ENCODE measurements around the gene ZNF248. TPM values are rescaled to one million over a fixed set of nuclear protein-coding genes. Genes with fewer than 3 reads are reported as not detected.

ZNF248 gene
- total and polyA plus RNA-seq, 9 of the 15 experiments (the other 6 are each of a cell fraction or from before 2014, with no cell fraction given) = 4.5 to 16.5 (median 10.2) TPM

GRCh38 chr10:37860494-37861190, 3.2 kb upstream of the ZNF248 start:
- H3K27me3 ChIP-seq (ENCODE audit: control insufficient read depth in 2 of 2, insufficient read depth in 2 of 2, low read length in 2 of 2) = no peaks in the 10 kb centered on the region
- no peak overlapping the region; the same call in 1 of the 2 replicates for H2AFZ ChIP-seq (ENCODE audit: low read depth, low read length)
- H3K27ac ChIP-seq (ENCODE audit: extremely low read depth, low read depth, low read length) = peak overlapping the region; percentile 30; the same call in 1 of the 3 replicates
- FAIRE-seq = no peak
- TF ChIP-seq ZNF274 (IDR thresholded peaks at IDR 0.05; ENCODE audit: borderline replicate concordance, low read depth, low read length) (no peak), DDX20 (tag; IDR thresholded peaks at IDR 0.05; ENCODE audit: low read depth) (no peak), L3MBTL2 (IDR thresholded peaks at IDR 0.05) (no peak), FOSL1 (tag; conservative IDR thresholded peaks at IDR 0.05) (0 out of 2 replicates have a peak, but pooled peaks have one; percentile 27), E2F4 (CRISPR knock-in tag; IDR thresholded peaks at IDR 0.05; ENCODE audit: low read depth) (no peak), MCM7 (IDR thresholded peaks at IDR 0.05) (no peak), ZBTB34 (CRISPR knock-in tag; IDR thresholded peaks at IDR 0.05) (no peak), ETS1 (conservative IDR thresholded peaks at IDR 0.05; ENCODE audit: control insufficient read depth, low read depth, low read length) (no peak), U2AF1 (optimal IDR thresholded peaks at IDR 0.05; ENCODE audit: low read depth, low read length) (no peak), ELF2 (CRISPR knock-in tag; IDR thresholded peaks at IDR 0.05) (no peak), TRIM28 (IDR thresholded peaks at IDR 0.05) (no peak), HMBOX1 (IDR thresholded peaks at IDR 0.05) (peak; percentile 62; the same call in 1 of the 2 replicates), SMAD4 (CRISPR knock-in tag; conservative IDR thresholded peaks at IDR 0.05) (no peak), SRF (CRISPR knock-in tag; IDR thresholded peaks at IDR 0.05) (peak in 1 of 2 experiments; percentile 90; a peak in 2 of 4 replicates), ARID3A (IDR thresholded peaks at IDR 0.05; ENCODE audit: borderline replicate concordance, low read depth, low read length) (no peak), SPI1 (IDR thresholded peaks at IDR 0.05; ENCODE audit: borderline replicate concordance, low read depth, low read length) (peak; percentile 57; the same call in 1 of the 2 replicates)
- no peak overlapping the region for H3K4me3 ChIP-seq
- intact Hi-C loops (cut with micrococcal nuclease) = no loop called here
- H3K9me3 ChIP-seq (replicated peaks; ENCODE audit: control insufficient read depth, insufficient read depth, low read depth, low read length) = no peaks in the 10 kb centered on the region
- H3K4me1 ChIP-seq (replicated peaks in 1 of 2; ENCODE audit: control insufficient read depth in 2 of 2, insufficient read depth in 2 of 2, low read length in 2 of 2) = peaks cover 2 to 14% of the 10 kb centered on the region in 2 experiments; a peak in 1 of 5 replicates
- ATAC-seq = no peak
- no peaks in the 10 kb centered on the region for H4K20me1 ChIP-seq (replicated peaks; ENCODE audit: control insufficient read depth, insufficient read depth, low read length)
- 22% methylated on average over 2 of the region's 2 CpGs for WGBS (ENCODE audit: insufficient coverage, low coverage, missing lambda C conversion rate)
- peaks cover 11% of the 10 kb centered on the region; the same call in 2 of the 3 replicates for H3K79me2 ChIP-seq (ENCODE audit: control insufficient read depth, insufficient read depth, low read length)
- no peak for DNase-seq (ENCODE audit: extremely low read depth in 1 of 4, low spot score in 3 of 4)
- BruUV-seq (replicated peaks) = no TSS peak
- H3K9ac ChIP-seq (ENCODE audit: insufficient read depth in 1 of 2, low read depth in 2 of 2, low read length in 2 of 2) = no peak overlapping the region
- H3K36me3 ChIP-seq (ENCODE audit: control insufficient read depth, insufficient read depth, low read length) = no peaks in the 10 kb centered on the region
- no peaks in the 10 kb centered on the region for H3K9me1 ChIP-seq (ENCODE audit: control insufficient read depth, insufficient read depth, low read length)
- POLR2A ChIA-PET = no interaction called here
- CTCF ChIA-PET (ENCODE audit: low intra/inter-chr PET ratio) = no interaction called here
- no peak overlapping the region for H3K4me2 ChIP-seq (ENCODE audit: insufficient read depth, low read length)
- in situ Hi-C loops (cut with MboI) = no loop called here
